Measurements from ENCODE around the gene CSF3R.

- TF ChIP-seq SIN3A (IDR thresholded peaks at IDR 0.05; ENCODE audit: borderline replicate concordance, insufficient read depth, low read length) (no peak), POLR2AphosphoS5 (IDR thresholded peaks at IDR 0.05; ENCODE audit: low read depth, low read length) (no peak)
Measured at GRCh38 chr1:36475341-36475740, 7.4 kb downstream of the CSF3R start.
